Measurements from ENCODE around the gene INSR. TPM values are rescaled to one million over a fixed set of nuclear protein-coding genes. Genes with fewer than 3 reads are reported as not detected.

Gene INSR
- total and polyA plus RNA-seq, 12 donors: 20.2 to 157 (median 99.0) TPM

- no peaks in the 10 kb centered on the region for H3K27me3 ChIP-seq
Measured at GRCh38 chr19:7304200-7304599, 10.0 kb upstream of the INSR start.

DNA sequence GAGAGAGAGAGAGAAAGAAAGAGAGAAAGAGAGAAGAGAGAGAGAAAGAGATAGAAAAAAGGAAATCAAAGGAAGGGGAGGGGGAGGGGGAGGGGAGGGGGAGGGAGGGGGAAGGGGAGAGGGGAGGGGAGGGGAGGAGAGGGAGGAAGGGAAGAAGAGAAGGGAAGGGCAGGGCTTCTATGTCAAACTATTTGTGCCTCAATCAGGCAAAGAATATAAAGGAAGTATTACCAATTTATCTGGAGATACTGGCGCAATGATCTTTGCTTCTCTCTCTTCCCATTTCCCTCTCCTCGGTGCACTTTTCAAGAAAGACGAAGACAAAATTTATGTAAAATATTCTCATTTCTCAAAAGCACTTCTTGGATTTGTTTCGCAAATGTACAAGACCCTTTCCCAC is 9.3 kb upstream of the INSR start:
- WGBS, 2 donors: 80 to 85% methylated on average over 4 of the region's 4 CpGs
- DNase-seq (no peak), ATAC-seq (no peak)
- Histone ChIP-seq H3K27ac (no peak overlapping the region), H3K4me1 (no peaks in the 10 kb centered on the region), H3K9me3 (no peaks in the 10 kb centered on the region), H3K27me3 (no peaks in the 10 kb centered on the region), H3K36me3 (no peaks in the 10 kb centered on the region), H3K4me3 (no peak overlapping the region)
- intact Hi-C loops (cut with DNase I): no loop called here
- no peak for TF ChIP-seq CTCF (IDR thresholded peaks at IDR 0.05)

More at GRCh38 chr19:7304200-7304599, 10.0 kb upstream of the INSR start:
- no peak for DNase-seq
- no peaks in the 10 kb centered on the region for H3K4me1 ChIP-seq
- no peaks in the 10 kb centered on the region for H3K36me3 ChIP-seq
- H3K27ac ChIP-seq: no peak overlapping the region
- 61 to 79% methylated on average over 9 of the region's 9 CpGs for WGBS, 2 donors
- ATAC-seq: peak in 1 of 8 donors; percentile 42
- H3K4me3 ChIP-seq: no peak overlapping the region
- intact Hi-C loops (cut with DNase I): no loop called here
- H3K9me3 ChIP-seq: no peaks in the 10 kb centered on the region
- no peak for TF ChIP-seq CTCF (IDR thresholded peaks at IDR 0.05)

DNA sequence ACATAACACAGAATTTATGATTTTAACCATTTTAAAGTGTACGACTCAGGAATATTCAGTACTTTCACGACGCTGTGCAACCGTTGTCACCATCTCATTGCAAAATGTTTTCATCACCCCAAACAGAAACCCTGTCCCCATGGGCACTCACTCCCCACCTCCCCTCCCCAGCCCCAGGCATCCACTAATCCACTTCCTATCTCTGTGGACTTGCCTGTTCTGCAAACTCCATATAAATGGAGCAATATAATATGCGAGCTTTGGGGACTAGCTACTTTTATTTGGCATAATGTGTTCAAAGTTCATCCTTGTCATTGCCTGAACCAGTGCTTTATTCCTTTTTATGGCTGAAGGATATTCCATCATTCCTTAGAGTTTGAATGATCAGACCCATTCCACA is 7.3 kb upstream of the INSR start:
- intact Hi-C loops (cut with DNase I): no loop called here
- no peak for ATAC-seq
- 86 to 90% methylated on average over 5 of the region's 5 CpGs for WGBS, 2 donors

GRCh38 chr19:7297742-7298141 is 3.5 kb upstream of the INSR start:
- WGBS, 2 donors: 66 to 70% methylated on average over 7 of the region's 7 CpGs
- intact Hi-C loops (cut with DNase I): loop anchor here in 7 of 10 donors (5.0 to 10.0 kb wide), 5 partner anchors 35 to 150 kb away; no protein-coding TSS in a partner anchor
- Histone ChIP-seq H3K27ac (no peak overlapping the region), H3K4me3 (no peak overlapping the region), H3K36me3 (no peaks in the 10 kb centered on the region), H3K9me3 (no peaks in the 10 kb centered on the region), H3K27me3 (no peaks in the 10 kb centered on the region), H3K4me1 (peaks cover 0 to 15% (median 6%) of the 10 kb centered on the region in 9 donors)
- no peak for ATAC-seq
- DNase-seq: no peak
- TF ChIP-seq CTCF (IDR thresholded peaks at IDR 0.05): no peak

More for the DNA sequence above, 7.3 kb upstream of the INSR start:
- DNase-seq: no peak
- Histone ChIP-seq H3K4me3 (no peak overlapping the region), H3K9me3 (no peaks in the 10 kb centered on the region), H3K4me1 (no peaks in the 10 kb centered on the region), H3K36me3 (no peaks in the 10 kb centered on the region), H3K27me3 (no peaks in the 10 kb centered on the region), H3K27ac (no peak overlapping the region)
- no peak for TF ChIP-seq CTCF (IDR thresholded peaks at IDR 0.05)

All from heart right ventricle (tissue), 16 donors.